Right cardiac atrium (tissue), 5 donors: Measurements from ENCODE around the gene GIGYF2. TPM values are rescaled to one million over a fixed set of nuclear protein-coding genes. Genes with fewer than 3 reads are reported as not detected.
A peak's percentile ranks its signal among the peaks of the same experiment; 100 is the strongest.

Source experiments
- ATAC-seq, 2 donors: fragments of 200-7000 bp; cut with Tn5 transposase; one replicate each; pipeline versions ENCODE4 v1.8.0 to v1.9.1; 2020; ENCODE audit warnings: moderate library complexity in 2 of 2, mild to moderate bottlenecking in 1 of 2
- DNase-seq, 3 donors: peaks; one replicate each; pipeline ENCODE4 v3.0.0-alpha.2; 2020
- H3K27ac ChIP-seq: one replicate; pipeline ENCODE4 v1.5.1; 2013; ENCODE audit warnings: mild to moderate bottlenecking, low read length, control low read depth, moderate library complexity
- H3K27me3 ChIP-seq: one replicate; pipeline ENCODE4 v1.6.1; 2013; ENCODE audit not compliant: control insufficient read depth, insufficient read depth
- H3K4me1 ChIP-seq: one replicate; pipeline ENCODE4 v1.6.1; 2013; ENCODE audit warnings: low read length; ENCODE audit not compliant: control insufficient read depth, insufficient read depth
- H3K4me3 ChIP-seq: one replicate; pipeline ENCODE4 v1.5.1; 2013; ENCODE audit warnings: low read length, control low read depth
- H3K9me3 ChIP-seq: one replicate; pipeline ENCODE4 v1.6.1; 2013; ENCODE audit warnings: low read length; ENCODE audit not compliant: control insufficient read depth
- WGBS: extraction: QIAGEN DNeasy Blood & Tissue Kit; methylation state at CpG from one replicate; pipeline ENCODE4 v1.1.7; 2013; 5-methylcytosine and 5-hydroxymethylcytosine counted together
- intact Hi-C, 4 donors: fragments of 100-400 bp; cut with DNase I; formaldehyde crosslinking; loops; one replicate each; pipeline versions ENCODE4 v1.11.0 to v1.14.0; 2022 to 2023
- long read RNA-seq, 4 donors: library from polyadenylated mRNA; unstranded; transcript quantifications; one replicate each; pipeline ENCODE4 v2.0.0, GENCODE V29; 2020 to 2021
- polyA plus RNA-seq: library from polyadenylated mRNA; stranded (reverse); fragments of 200-250 nt; gene quantifications from one replicate; pipeline ENCODE4 v1.2.3, GENCODE V29; 2013
- total RNA-seq, 4 donors: library from RNA; stranded (reverse); fragmentation: NEBNext Ultra II Directional; extraction: Animal tissue kit (Norgen Biotek cat#: 25700); gene quantifications; one replicate each; pipeline ENCODE4 v1.2.1, GENCODE V29; 2021
- donor health status: healthy with polysubstance abuse.
- donor health status: DM: no; HTN: yes; CAD: no.
- donor health status: DM: no; HTN: no; CAD: no.
- donor health status: DM: no; HTN: yes; CAD: no; lungs with severe emphysema.
- donor health status: DM: yes; HTN: yes; CAD: no.

Gene GIGYF2, protein sequence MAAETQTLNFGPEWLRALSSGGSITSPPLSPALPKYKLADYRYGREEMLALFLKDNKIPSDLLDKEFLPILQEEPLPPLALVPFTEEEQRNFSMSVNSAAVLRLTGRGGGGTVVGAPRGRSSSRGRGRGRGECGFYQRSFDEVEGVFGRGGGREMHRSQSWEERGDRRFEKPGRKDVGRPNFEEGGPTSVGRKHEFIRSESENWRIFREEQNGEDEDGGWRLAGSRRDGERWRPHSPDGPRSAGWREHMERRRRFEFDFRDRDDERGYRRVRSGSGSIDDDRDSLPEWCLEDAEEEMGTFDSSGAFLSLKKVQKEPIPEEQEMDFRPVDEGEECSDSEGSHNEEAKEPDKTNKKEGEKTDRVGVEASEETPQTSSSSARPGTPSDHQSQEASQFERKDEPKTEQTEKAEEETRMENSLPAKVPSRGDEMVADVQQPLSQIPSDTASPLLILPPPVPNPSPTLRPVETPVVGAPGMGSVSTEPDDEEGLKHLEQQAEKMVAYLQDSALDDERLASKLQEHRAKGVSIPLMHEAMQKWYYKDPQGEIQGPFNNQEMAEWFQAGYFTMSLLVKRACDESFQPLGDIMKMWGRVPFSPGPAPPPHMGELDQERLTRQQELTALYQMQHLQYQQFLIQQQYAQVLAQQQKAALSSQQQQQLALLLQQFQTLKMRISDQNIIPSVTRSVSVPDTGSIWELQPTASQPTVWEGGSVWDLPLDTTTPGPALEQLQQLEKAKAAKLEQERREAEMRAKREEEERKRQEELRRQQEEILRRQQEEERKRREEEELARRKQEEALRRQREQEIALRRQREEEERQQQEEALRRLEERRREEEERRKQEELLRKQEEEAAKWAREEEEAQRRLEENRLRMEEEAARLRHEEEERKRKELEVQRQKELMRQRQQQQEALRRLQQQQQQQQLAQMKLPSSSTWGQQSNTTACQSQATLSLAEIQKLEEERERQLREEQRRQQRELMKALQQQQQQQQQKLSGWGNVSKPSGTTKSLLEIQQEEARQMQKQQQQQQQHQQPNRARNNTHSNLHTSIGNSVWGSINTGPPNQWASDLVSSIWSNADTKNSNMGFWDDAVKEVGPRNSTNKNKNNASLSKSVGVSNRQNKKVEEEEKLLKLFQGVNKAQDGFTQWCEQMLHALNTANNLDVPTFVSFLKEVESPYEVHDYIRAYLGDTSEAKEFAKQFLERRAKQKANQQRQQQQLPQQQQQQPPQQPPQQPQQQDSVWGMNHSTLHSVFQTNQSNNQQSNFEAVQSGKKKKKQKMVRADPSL (N-terminal part only)
- 10 to 100 TPM; 60.4 to 68.2 (median 63.8) TPM for total RNA-seq
- polyA plus RNA-seq: 21.6 TPM
- long read RNA-seq, donor 1, full-length matches to known transcripts: 4 of 53 reads
- long read RNA-seq, donor 1, partial matches to known transcripts: 24 of 53 reads
- long read RNA-seq, donor 1, other reads (novel, unspliced or antisense): 25 of 53 reads
- long read RNA-seq, donor 2, full-length matches to known transcripts: 4 of 21 reads
- long read RNA-seq, donor 2, partial matches to known transcripts: 7 of 21 reads
- long read RNA-seq, donor 2, other reads (novel, unspliced or antisense): 10 of 21 reads
- long read RNA-seq, donor 3, full-length matches to known transcripts: 5 of 316 reads
- long read RNA-seq, donor 3, partial matches to known transcripts: 205 of 316 reads
- long read RNA-seq, donor 3, other reads (novel, unspliced or antisense): 106 of 316 reads
- long read RNA-seq, donor 4, full-length matches to known transcripts: 6 of 31 reads
- long read RNA-seq, donor 4, partial matches to known transcripts: 9 of 31 reads
- long read RNA-seq, donor 4, other reads (novel, unspliced or antisense): 16 of 31 reads

DNA sequence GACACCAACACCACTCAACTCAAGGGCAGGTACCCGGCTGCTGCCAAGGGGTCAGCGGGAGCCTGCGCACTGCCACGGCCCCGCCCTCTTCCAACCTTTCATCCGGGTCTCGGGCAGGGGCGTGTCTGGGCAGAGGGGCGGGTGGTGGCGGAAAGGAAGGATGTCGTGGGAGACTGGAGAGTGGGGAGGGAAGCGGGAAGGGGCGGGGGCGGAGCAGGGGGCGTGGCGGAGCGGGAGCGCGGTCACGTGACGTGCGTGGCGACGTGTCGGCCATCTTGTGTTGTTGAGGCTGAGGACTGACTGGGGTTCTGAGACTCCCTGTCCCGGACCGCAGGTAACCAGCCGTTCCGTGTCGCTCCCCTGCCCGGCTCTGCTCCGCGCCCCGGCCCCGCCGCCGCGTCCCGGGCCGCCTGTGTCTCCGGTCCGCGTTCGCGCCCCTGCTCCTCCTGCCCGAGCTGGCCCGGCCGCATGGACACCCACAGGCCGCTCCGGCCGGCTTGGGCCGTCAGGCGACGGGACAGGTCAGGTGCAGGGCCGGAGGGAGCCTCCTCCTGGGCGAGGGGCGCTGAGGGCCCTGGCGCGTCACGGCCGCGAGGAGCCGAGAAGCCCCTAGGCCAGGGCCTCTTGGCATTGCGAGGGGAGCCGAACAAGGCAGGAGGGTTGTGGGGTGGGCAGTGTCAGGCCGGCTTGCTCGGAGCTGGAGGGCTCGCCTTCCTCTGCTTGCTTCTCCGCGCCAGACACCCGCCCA lies at the start of gene GIGYF2:
Gene GIGYF2, plus strand, starts transcription at position 273 of the 748 bp plus-strand sequence. CDS start 37,867 bp downstream, outside the sequence.
- intact Hi-C loops: no loop called here
- DNase-seq (peak; percentile 97 to 99 (median 98)), ATAC-seq (peak; percentile 99)
- Histone ChIP-seq H3K27ac (peak within 1 kb of the TSS; percentile 90), H3K4me3 (peak within 1 kb of the TSS; percentile 76), H3K4me1 (peaks cover 2% of the 10 kb centered on the region), H3K9me3 (no peaks in the 10 kb centered on the region), H3K27me3 (no peaks in the 10 kb centered on the region)
- under 1% methylated on average over 71 of the region's 71 CpGs for WGBS

DNA sequence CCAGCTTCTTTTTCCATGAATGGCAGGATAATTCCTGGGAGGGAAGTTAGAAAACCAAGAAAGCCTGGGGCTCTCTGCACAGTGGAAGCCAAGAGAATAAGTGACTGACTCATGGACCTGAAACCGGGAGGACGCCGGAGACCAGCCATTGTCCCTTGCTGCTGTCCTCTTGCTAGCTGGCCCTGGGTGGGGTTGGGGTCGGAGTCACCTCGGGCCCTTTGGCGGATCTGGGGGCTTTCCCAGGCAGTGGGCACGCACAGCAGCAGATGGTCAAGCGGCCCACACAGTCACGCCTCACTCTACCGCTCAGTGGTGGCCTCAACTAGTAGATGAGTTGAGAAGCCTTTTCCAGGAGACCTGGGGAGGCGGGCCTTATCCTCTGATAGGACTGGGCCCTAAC lies 48.1 kb upstream of the GIGYF2 start:
- H3K4me1 ChIP-seq: no peaks in the 10 kb centered on the region
- H3K27ac ChIP-seq: no peak overlapping the region
- DNase-seq (no peak), ATAC-seq (no peak)
- intact Hi-C loops: no loop called here
- H3K27me3 ChIP-seq: no peaks in the 10 kb centered on the region
- H3K9me3 ChIP-seq: no peaks in the 10 kb centered on the region
- WGBS: 95% methylated on average over 11 of the region's 11 CpGs
- H3K4me3 ChIP-seq: no peak overlapping the region

DNA sequence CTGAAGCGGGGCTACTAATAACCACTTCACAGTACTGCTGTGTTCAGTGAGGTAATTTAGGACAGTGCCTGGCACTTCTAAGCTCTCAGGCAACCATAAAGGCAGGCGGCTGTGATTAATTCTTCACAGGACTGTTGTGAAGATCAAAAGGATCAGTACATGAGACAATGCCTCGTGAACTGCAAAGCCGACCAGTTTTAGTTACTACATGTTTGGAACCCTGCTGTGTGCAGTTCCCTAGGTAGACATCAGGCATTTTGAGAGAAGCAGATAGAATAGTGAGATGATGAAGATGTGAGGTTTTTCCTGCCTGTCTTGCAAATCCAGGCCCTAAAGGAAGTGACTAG lies 44.7 kb upstream of the GIGYF2 start:
- ATAC-seq: no peak
- no peak for DNase-seq
- WGBS: 71% methylated on average over 4 of the region's 4 CpGs
- no peak overlapping the region for H3K4me3 ChIP-seq
- no peaks in the 10 kb centered on the region for H3K4me1 ChIP-seq
- no peak overlapping the region for H3K27ac ChIP-seq
- intact Hi-C loops: no loop called here
- H3K9me3 ChIP-seq: no peaks in the 10 kb centered on the region
- H3K27me3 ChIP-seq: no peaks in the 10 kb centered on the region

DNA sequence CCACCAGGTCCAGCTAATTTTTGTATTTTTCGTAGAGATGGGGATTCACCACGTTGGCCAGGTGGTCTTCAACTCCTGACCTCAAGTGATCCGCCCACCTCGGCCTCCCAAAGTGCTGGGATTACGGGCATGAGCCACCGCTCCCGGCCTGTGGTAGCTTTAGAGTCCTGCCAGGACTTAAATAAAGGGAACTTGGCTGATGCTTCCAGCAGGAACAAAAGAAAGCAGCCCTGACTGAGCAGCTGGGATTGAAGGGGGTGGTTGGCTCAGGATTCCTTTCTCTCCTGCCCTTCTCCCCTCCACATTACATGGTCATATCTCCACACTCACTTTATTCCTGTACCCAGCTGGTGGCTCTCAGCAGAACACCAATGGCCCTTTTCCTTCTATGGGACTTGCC lies 43.7 kb upstream of the GIGYF2 start:
- H3K27ac ChIP-seq: no peak overlapping the region
- no peaks in the 10 kb centered on the region for H3K9me3 ChIP-seq
- H3K4me1 ChIP-seq: no peaks in the 10 kb centered on the region
- DNase-seq (no peak), ATAC-seq (no peak)
- intact Hi-C loops: no loop called here
- H3K27me3 ChIP-seq: no peaks in the 10 kb centered on the region
- no peak overlapping the region for H3K4me3 ChIP-seq
- WGBS: 92% methylated on average over 7 of the region's 7 CpGs

DNA sequence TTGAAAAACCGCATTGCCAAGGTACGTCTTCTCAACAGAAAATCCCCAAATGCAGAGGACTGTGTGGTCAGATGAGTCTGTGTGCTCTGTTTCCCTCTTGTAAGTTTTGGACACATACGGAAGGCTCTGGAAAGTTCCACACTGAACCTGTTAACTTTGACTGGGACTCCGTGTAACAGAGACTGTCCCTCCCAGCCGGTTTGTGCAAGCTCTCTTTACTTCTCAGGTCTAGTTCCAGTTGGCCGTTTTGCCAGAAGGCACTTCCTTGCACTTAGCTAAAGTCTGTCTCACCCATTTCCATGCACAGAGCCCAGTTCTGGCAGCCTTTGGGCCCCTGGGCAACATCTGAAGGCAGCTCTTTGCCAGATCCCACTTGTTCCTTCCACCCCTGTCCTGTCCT lies 41.7 kb upstream of the GIGYF2 start:
- no peak for DNase-seq

DNA sequence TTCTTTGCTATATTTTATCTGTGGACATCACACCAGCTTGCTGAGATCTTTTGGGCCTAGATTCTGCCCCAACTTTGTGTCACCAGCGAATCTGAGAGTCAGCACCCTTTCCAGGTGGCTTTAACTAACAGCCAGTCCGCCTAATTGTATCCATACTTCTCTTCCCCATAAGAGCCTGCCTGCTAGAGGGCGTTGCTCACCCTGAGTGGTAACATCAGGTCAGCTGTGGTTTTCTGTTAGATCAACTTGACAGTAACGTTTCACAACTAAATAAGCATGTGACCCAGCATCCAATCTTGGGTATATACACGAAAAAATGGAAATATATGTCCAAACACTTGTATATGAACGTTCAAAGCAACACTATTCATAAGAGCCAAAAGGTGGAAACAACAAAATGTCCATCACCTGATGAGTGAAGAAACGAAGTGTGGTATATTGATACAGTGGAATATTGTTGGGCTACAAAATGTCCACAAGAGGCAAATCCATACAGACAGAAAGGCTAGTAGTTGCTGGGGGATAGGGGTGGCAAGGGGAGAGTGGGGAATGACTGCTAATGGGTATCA lies 38.8 kb upstream of the GIGYF2 start:
- intact Hi-C loops: no loop called here
- Histone ChIP-seq H3K27ac (no peak overlapping the region), H3K4me1 (no peaks in the 10 kb centered on the region), H3K9me3 (no peaks in the 10 kb centered on the region), H3K27me3 (no peaks in the 10 kb centered on the region), H3K4me3 (no peak overlapping the region)
- ATAC-seq: no peak
- no peak for DNase-seq
- WGBS: 62% methylated on average over 7 of the region's 7 CpGs

More for the DNA sequence above, 41.7 kb upstream of the GIGYF2 start:
- no peak overlapping the region for H3K27ac ChIP-seq
- H3K27me3 ChIP-seq: no peaks in the 10 kb centered on the region
- no peaks in the 10 kb centered on the region for H3K4me1 ChIP-seq
- 76% methylated on average over 6 of the region's 6 CpGs for WGBS
- H3K9me3 ChIP-seq: no peaks in the 10 kb centered on the region
- intact Hi-C loops: no loop called here
- H3K4me3 ChIP-seq: no peak overlapping the region
- no peak for ATAC-seq

DNA sequence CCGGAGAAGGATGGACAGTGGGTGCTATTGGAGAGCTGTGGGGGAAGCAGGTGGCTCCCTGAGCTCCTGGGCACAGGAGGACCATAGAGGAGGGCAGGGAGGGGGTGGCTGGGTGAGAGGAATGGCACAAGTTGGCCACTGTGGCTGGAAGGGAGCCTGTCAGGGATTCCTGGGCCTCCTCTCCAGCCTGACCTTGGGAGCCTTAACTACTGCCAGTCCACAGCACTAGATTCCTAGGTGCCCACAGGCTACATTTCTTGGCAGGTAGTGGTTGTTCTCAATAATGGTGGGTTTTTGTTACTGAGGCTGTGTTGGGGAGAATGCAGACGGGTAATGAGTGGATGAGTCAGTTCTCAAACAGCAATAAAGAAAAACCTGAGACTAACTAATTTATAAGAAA lies 37.8 kb upstream of the GIGYF2 start:
- intact Hi-C loops: no loop called here
- no peak overlapping the region for H3K27ac ChIP-seq
- no peaks in the 10 kb centered on the region for H3K9me3 ChIP-seq
- DNase-seq: no peak
- no peaks in the 10 kb centered on the region for H3K4me1 ChIP-seq
- H3K4me3 ChIP-seq: no peak overlapping the region
- 71% methylated on average over 2 of the region's 2 CpGs for WGBS
- H3K27me3 ChIP-seq: no peaks in the 10 kb centered on the region
- ATAC-seq: peak in 1 of 2 donors; percentile 27

DNA sequence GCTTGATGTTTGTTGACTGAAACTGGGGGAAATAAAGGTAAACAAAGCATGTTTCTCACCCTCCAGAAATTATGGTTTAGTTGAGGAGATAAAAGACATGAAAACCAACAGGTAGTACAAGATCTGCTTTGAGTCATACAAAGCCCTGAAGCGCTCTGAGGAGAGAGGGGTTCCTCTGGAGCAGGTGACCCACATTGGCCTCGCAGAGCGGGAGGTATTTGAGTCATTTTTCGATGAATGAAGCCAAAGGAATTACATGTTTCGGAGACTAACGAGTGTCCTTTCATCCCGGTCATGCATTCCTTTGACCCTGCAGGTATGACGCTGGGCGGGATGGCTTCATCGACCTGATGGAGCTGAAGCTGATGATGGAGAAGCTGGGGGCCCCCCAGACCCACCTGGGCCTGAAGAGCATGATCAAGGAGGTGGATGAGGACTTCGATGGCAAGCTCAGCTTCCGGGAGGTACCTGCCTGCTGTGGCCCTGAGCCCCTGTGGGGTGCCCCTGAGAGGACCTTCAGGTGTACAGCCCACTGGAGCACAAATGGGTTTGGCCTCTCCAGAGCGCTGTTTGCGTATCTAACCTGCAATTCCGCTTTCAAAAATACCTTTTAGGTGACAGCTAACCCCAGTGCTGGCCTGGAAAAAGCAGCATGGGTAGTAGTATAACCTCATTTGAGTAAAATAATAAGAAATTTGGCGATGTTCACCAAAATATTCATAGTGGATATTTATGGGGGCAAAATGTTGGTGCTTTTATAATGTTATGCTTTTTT lies 34.5 kb upstream of the GIGYF2 start:
- 94% methylated on average over 16 of the region's 16 CpGs for WGBS
- Histone ChIP-seq H3K27ac (no peak overlapping the region), H3K27me3 (no peaks in the 10 kb centered on the region), H3K4me3 (no peak overlapping the region), H3K4me1 (no peaks in the 10 kb centered on the region), H3K9me3 (no peaks in the 10 kb centered on the region)
- DNase-seq: no peak
- intact Hi-C loops: loop anchor here in 3 of 4 donors (10.0 kb wide), 2 partner anchors 48 to 58 kb away; no protein-coding TSS in a partner anchor
- no peak for ATAC-seq
